Raji (cell line): ENCODE measurements around the gene NRARP.

Experiments
- POLR2A ChIP-seq: IDR thresholded peaks from 2 replicates; pipeline ENCODE4 v1.6.1; 2011; ENCODE audit warnings: low read depth, low read length, control low read depth; ENCODE audit not compliant: insufficient read depth

Gene NRARP

DNA sequence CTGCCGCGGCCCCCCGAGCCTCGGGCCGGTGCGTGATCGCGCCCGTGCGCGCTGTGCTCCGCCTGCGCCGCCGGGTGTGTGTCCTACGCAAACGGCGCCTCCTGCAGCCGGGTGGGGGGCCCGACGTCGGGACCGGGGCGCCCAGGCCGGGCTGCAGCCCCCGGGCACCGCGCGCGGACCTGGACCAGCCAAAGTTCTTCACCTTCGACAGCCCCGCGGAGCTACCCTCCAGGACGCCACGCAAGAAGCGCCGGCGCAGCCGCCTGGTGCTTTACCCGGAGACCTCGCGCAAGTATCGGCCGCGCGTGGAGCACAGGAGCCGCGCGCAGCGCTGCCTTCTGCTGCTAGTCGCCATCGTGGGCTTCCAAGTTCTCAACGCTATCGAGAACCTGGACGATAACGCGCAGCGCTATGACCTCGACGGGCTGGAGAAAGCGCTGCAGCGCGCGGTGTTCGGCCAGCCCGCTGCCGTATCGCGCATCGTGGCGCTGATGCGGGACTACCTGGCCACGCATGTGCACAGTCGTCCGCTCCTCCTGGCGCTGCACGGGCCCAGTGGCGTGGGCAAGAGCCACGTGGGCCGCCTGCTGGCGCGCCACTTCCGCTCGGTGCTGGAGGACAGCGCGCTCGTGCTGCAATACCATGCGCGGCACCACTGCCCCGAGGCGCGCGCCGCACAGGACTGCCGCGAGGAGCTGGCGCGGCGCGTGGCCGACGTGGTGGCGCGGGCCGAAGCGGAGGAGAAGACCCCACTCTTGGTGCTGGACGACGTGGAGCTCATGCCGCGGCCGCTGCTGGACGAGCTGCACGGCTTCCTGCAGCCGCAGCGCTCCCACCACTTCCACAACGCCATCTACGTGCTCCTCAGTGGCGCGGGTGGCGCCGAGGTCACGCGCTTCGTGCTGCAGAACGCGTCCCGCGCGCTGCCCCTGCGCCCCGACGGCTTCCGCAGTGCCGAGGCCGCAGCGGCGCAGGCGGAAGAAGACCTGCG is 23.1 kb downstream of the NRARP start:
- no peak for TF ChIP-seq POLR2A

DNA sequence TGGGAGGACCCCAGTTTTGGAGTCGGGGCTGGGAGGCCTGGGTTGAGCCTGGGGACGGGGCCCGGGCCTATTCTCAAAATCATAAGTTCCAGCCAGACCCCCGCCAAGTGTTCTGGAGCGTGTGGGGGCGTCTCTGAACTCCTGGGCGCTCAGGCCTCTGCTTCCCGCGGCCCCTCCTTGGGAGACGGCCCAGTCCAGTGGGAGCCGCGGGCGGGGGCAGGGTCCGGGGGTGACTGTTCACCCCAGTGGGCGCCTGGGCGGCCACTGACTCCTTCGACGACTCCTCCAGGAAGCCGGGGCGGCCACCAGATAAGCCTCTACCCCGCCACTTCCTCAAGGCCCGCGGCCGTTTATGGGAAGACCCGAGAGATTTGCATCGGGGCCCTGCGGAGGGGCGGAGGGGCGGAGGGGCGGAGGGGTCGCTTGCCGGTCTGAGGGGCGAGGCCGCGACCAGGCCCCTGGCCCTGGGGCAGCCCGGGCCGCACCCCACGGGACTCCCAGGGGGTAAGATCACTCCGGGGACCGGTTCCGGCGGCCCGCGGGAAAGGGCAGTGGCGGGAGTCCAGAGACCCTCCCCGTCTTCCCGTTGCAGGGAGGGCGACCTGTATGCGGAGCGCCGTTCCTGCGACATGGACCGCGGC is 23.9 kb downstream of the NRARP start:
- no peak for TF ChIP-seq POLR2A

DNA sequence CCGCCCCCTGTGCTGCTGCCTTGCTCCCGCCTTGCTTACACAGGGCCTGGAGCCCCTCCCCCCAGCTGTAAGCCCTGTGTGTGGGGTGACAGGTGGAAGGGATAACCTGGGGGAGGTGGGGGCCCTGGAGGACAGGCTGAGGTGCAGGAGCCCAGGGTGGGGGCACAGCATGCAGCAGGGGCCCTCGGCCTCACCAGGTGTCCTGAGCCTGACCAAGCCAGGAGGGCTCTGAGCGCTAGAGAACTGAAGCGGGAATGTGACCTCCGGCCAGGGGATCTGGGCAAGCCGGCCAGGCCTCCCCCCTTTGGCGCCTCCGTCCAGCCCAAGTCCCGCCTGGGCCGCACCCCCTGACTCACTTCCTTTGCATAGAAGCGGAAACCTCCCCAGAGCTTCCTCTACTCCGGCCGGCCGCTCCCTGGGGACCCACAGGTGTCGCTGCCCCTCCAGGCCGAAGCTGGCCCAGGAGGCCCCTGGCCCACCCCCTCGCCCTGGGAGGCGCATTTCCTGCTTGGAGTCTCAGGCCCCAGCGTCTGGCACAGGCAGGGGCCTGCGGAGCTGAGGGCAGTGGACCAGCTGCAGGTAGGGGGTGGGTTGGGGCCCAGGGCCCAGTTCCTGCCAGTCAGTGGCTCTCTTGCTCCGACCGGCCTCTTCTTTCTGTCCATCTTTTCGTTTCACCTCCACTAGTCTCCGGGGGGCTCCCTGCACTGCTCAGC is 24.6 kb downstream of the NRARP start, which contains the start of gene TOR4A:
TOR4A (plus strand) TSS at position 398 of the 713 bp plus-strand sequence. CDS start 964 bp downstream, outside the sequence.
- TF ChIP-seq POLR2A = peak; percentile 37

DNA sequence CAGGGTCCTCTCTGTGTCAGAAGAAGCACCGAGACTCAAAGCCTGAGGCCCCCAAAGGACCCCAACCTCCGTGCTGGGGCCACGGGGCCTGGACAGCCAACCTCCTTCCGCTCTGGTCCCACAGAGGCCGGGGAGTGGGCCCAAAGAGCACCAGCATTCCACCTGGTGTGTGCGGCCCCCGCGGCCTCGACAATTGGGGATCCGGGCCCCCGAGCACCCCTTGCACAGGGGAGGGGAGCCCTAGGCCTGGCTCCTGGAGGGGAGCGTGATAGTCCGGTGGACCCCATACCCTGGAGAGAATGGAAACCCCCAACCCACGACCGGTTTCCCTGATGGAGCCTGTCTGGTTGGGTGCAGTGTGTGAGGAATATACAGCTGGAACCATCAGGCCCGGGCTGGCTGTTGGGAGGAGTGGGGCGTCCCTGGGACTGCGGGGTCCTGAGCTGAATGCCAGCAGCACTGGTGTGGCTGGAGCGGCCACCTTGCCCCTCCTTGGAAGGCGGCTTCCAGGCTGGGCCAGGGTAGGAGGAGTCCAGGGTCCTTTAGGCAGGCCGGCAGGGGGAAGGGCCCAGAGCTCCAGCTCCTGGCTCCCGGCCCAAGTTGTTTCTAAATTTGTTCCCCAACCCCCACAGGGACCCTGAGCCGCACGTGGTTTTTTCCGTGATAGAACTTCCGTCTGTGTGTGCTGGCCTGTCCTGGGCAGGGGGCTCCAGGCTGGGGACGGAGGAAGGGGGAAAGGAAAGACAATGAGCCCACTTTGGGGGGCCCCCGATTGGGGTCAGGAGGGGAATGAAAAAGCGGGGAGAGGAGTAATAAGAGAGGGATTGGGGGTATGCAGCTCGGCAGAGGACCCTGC is 25.4 kb downstream of the NRARP start:
- no peak for TF ChIP-seq POLR2A

DNA sequence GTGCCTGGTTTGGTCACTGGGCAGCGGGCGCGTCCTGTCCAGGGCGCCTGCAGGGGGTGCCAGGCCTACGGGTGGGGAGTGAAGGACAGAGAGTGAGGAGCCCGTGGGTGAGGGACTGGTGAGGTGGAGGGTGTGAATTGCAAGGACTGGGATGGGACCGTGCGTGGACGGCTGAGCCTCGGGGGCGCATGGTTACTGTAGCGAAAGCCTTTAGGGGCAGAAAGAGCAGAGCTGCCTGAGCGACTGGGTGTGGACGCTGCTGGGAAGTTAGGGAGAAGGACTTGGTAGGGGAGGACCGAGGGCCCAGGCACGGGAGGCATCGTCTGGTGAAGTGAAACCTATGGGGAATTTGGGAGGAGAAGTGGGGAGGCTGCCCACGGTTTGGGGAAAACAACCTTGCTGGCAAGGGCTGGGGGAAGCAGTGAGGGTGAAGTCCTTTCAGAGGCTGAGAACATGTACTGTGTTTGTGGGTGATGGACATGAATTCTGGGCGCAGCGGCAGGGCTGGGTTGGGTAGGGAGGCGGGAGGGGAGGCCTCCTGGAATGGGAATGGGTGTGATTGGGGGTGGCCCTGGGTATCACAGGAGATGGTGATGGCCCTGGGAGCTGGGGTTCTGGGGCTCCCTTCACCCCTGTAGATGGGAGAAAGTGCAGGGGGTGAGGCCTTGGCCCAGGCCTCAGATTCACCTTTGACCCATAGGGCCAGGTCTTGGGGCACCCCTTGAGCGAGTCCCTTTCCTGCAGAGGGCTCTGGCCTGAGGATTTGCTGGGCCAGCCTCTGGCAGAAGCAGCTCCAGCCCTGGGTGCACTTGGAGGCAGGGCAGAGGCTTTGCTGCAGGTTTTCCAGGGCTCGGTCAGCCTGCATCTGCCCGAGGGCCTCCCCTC is 26.2 kb downstream of the NRARP start:
- no peak for TF ChIP-seq POLR2A

DNA sequence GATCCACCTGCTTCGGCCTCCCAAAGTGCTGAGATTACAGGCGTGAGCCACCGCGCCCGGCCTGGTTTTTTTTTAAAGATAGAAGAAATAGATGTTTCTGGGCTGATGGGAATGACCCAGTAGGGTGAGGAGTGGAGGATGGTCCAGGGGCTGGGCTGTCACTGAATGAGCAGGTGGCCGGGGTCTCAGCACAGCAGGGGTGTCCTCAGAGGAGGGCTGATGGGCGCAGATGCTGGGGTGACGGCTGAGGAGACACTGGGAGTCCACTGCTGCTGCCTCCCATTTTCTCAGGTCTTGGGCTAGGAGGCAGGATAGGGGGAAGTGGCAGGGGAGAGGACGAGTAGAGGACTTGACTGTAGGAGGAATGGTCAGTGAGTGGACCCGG is 26.9 kb downstream of the NRARP start:
- TF ChIP-seq POLR2A = no peak

DNA sequence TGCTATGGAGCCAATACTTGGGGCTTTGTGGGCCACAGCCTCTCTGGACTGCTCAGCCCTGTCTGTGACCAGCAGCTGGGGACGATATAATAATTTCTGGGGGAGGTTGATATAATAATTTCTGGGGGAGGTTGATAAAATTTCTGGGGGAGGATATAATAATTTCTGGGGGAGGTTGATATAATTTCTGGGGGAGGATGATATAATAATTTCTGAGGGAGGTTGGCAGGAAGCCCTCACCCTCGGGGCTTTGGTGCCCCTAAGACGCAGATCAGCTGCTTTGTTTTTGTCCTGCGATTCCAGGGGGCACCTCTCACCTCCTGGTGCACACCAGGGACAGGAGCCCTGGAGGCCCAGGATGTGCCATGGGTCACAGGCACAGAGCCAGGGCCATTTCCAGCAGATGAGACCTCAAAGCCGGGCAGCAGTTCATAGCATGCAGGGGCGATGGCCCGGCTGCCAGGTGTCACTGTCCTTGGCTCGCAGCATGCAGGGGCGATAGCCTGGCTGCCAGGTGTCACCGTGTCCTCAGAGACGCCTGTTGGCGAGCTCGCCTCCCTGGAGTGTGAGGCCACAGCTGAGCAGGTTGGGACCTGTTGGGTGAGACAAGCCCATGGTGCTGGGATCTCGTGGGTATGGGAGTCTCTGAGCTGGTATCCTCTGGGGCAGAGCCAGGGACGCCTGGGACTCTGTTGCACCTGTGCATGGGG is 28.3 kb downstream of the NRARP start:
- TF ChIP-seq POLR2A = no peak

DNA sequence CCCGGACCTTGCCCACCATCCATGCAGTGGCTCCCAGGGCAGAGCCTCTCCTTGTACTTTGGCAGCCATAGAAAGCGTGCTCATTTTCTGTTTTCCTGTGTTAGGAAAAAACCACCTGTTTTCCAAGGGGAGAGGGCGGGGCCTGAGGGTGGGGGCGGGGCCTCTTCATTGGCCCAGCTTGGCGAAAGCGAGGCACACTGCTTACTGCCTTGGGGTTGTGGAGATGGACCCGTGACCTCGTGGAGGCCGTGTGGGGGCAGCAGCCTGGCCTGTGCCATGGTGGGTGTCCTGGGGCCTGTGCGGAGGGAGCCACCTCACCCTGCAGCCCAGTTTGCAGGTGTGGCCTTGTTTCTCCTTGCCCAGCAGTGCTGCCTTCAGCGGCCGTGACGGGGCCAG is 29.0 kb downstream of the NRARP start:
- no peak for TF ChIP-seq POLR2A

DNA sequence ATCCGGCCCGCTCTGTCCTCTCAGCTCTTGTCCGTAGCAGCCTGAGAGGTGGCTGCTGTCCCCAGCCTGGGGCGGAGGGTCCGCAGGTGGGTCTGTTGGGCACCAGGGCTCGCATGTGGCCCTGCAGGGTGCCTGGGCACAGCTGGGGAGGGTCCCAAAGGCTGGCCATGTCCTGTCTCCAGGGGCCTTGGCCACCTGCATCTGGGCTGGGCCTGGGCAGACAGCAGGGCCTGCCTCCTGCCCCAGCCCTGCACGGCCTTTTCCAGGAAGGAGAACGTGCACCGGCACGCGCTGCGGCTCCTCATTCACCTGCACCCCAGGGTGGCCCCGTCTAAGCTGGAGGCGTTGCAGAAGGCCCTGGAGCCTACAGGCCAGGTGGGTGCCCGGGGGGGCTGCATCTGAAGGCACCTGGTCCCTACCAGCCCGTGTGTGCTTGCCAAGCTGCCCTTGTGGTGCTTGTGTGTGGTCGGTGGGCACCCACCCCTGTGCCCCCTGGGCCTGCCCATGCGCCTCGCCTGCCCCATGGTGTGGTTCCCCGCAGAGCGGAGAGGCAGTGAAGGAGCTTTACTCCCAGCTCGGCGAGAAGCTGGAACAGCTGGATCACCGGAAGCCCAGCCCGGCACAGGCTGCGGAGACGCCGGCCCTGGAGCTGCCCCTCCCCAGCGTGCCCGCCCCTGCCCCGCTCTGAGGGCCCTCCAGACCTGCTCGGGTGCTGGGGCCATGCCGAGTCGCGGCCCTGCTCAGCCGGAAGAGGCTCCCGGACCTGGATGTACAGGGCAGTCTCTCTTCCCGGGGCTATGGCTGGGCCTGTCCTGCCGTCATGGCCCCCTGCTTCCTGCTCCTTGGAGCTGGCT is 29.6 kb downstream of the NRARP start:
- TF ChIP-seq POLR2A = no peak

DNA sequence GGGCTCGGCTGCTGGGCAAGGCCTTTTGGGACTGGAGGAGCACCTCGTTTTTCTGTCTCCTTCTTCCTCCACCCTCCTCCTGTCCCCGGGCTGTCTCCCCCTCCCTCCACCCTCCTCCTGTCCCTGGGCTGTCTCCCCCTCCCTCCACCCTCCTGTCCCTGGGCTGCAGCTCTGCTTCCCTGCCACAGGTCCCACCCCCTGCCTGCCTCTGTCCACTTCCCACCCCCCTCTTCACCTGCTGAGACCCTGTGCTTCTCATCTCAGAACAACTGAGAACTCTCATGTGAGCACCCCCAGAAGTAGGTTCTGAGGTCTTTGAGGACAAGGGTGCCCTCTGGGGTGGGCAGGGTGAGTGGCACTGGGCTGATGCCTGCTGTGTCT is 30.4 kb downstream of the NRARP start:
- no peak for TF ChIP-seq POLR2A

DNA sequence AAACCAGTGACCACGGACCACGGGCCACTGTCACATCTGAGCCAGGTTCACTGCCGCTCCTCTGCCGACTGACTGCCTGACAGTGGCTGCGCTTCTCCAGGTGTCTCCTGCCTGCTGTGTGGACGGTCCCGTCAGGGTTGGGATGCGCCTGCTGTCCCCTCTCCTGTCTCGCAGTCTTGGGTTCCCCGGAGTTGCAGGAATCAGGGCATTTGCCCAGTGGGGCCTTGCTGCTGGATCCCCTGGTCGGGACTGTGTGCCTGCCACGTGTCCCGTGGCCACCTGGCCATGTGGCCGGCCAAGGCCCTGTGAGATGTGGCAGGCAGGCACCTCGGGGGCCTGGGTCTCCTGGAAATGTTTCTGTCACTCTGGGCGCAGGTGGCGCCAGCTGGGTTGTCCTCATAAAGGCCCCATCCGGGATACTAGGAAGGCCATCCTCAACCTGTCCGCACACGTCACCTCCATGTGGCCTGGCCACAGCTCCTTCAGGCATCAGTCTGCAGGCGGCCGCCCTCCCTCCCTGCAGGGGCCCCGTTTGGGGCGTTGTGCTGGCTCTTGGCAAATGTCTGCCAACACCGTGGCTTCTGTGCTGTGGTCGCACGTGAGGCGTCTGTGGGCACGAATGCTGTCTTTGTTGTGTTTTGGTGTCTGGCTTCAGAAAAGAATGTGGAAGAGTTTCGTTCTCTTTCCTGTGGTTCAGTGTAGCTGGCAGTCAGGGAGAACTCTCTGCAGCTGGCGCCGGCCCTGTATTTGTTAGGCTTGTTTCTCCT is 31.0 kb downstream of the NRARP start:
- TF ChIP-seq POLR2A = no peak
